Endothelial cell of umbilical vein (primary cell): Measurements from ENCODE around the gene ZDHHC3. TPM values are rescaled to one million over a fixed set of nuclear protein-coding genes. Genes with fewer than 3 reads are reported as not detected.

ENCODE experiments used
- Bru-seq: library from RNA; stranded (reverse); fragments of 400-500 nt; gene quantifications from one replicate; lab custom pipeline; 2021; lab: Mats Ljungman, UMichigan
- BruChase-seq, 2 experiments: library from RNA; stranded (reverse); fragments of 400-500 nt; gene quantifications; one replicate each; lab custom pipeline; 2021; lab: Mats Ljungman, UMichigan
- BruUV-seq: library from RNA; stranded (reverse); fragments of 400-500 nt; replicated peaks from 2 replicates; lab custom pipeline; 2021; lab: Mats Ljungman, UMichigan
- CTCF ChIA-PET: fragments of 300-600, 350-600 bp; sonication (Branson Sonifier 250); formaldehyde crosslinking; loops from one replicate; lab custom pipeline; 2021; ENCODE audit warnings: antibody characterized with exemption, inconsistent platforms; lab: Charles Lee
- POLR2A ChIA-PET: fragments of 300-600, 350-600 bp; sonication (Branson Sonifier 250); formaldehyde crosslinking; loops from one replicate; lab custom pipeline; 2021; ENCODE audit warnings: antibody characterized with exemption, inconsistent platforms; lab: Charles Lee
- DNase-seq: peaks from one replicate; pipeline ENCODE4 v3.0.0-alpha.2; 2011; ENCODE audit warnings: low read depth, low spot score
- FAIRE-seq: peaks from 2 replicates; lab custom pipeline; 2011; peaks lifted over from hg19 to GRCh38; lab: Jason Lieb, UNC
- H2AFZ ChIP-seq: 2 replicates; pipeline ENCODE4 v1.6.0; 2012; ENCODE audit warnings: low read depth, low read length, control low read depth, inconsistent platforms
- H3K27ac ChIP-seq: 2 replicates; pipeline ENCODE4 v1.5.1; 2011; ENCODE audit warnings: low read depth, mild to moderate bottlenecking, control low read depth, low read length, moderate library complexity; ENCODE audit not compliant: insufficient read depth
- H3K27me3 ChIP-seq, 2 experiments: 2 replicates each; pipeline versions ENCODE4 v1.6.0 to v1.6.1; 2011; ENCODE audit warnings: low read length in 2 of 2, mixed read lengths in 1 of 2; ENCODE audit not compliant: control insufficient read depth in 2 of 2, insufficient read depth in 2 of 2
- H3K36me3 ChIP-seq, 2 experiments: 2 replicates in 1 of 2; 3 replicates in 1 of 2; pipeline ENCODE4 v1.5.1; 2011; ENCODE audit warnings: low read length in 2 of 2, mild to moderate bottlenecking in 1 of 2, moderate library complexity in 1 of 2; ENCODE audit not compliant: control insufficient read depth in 2 of 2, insufficient read depth in 2 of 2; ENCODE audit errors: extremely low read depth in 1 of 2
- H3K4me1 ChIP-seq: 3 replicates; pipeline ENCODE4 v1.5.1; 2011; ENCODE audit warnings: mild to moderate bottlenecking, low read length; ENCODE audit not compliant: control insufficient read depth, insufficient read depth; ENCODE audit errors: extremely low read depth
- H3K4me2 ChIP-seq: 2 replicates; pipeline ENCODE4 v1.6.1; 2011; ENCODE audit warnings: low read length, control low read depth, mixed read lengths; ENCODE audit not compliant: insufficient read depth
- H3K4me3 ChIP-seq, 3 experiments: fragments of 200-600 bp in 1 of 3; sonication (generic), shearing (Covaris generic) in 1 of 3; replicated peaks in 1 of 3; 2 replicates each; pipeline ENCODE4 v1.5.1; 2011 to 2016; ENCODE audit warnings: control low read depth in 3 of 3, low read length in 3 of 3, mild to moderate bottlenecking in 2 of 3, inconsistent platforms in 1 of 3, low read depth in 1 of 3, moderate library complexity in 1 of 3; ENCODE audit not compliant: insufficient read depth in 1 of 3
- H3K79me2 ChIP-seq: 2 replicates; pipeline ENCODE4 v1.6.0; 2012; ENCODE audit warnings: low read length, inconsistent platforms; ENCODE audit not compliant: control insufficient read depth, insufficient read depth
- H3K9ac ChIP-seq: replicated peaks from 2 replicates; pipeline ENCODE3; 2011; ENCODE audit warnings: low read length, control low read depth; ENCODE audit not compliant: insufficient read depth; ENCODE audit errors: extremely low read depth
- H3K9me1 ChIP-seq: replicated peaks from 3 replicates; pipeline ENCODE4 v1.6.0; 2011; ENCODE audit warnings: mild to moderate bottlenecking, low read length; ENCODE audit not compliant: control insufficient read depth, insufficient read depth; ENCODE audit errors: extremely low read depth
- H3K9me3 ChIP-seq: replicated peaks from 2 replicates; pipeline ENCODE4 v1.5.1; 2012; ENCODE audit warnings: low read length, inconsistent platforms; ENCODE audit not compliant: control insufficient read depth, insufficient read depth
- H4K20me1 ChIP-seq: replicated peaks from 2 replicates; pipeline ENCODE3; 2011; ENCODE audit warnings: mild to moderate bottlenecking, low read length; ENCODE audit not compliant: control insufficient read depth, insufficient read depth; ENCODE audit errors: extremely low read depth
- EZH2 ChIP-seq: IDR thresholded peaks from 2 replicates; pipeline ENCODE4 v1.6.1; 2012; ENCODE audit warnings: borderline replicate concordance, low read depth, mild to moderate bottlenecking, moderate library complexity, low read length, inconsistent platforms; ENCODE audit not compliant: severe bottlenecking
- MYC ChIP-seq: IDR thresholded peaks from one replicate; pipeline ENCODE4 v1.6.1; 2011; ENCODE audit warnings: mild to moderate bottlenecking, low read depth, low read length
- POLR2A ChIP-seq: IDR thresholded peaks from 2 replicates; pipeline ENCODE4 v1.6.1; 2012; ENCODE audit warnings: low read depth, mild to moderate bottlenecking, control low read depth, low read length
- POLR2AphosphoS5 ChIP-seq: IDR thresholded peaks from 2 replicates; pipeline ENCODE4 v1.6.1; 2012; ENCODE audit warnings: low read depth, mild to moderate bottlenecking, control low read depth, low read length, moderate library complexity; ENCODE audit not compliant: insufficient read depth
- dilution Hi-C: fragments of 300-500 bp; cut with MboI; formaldehyde crosslinking; loops from one replicate; pipeline ENCODE4 v1.15.0; 2019; ENCODE audit warnings: low sequenced_read_pairs; ENCODE audit not compliant: extremely low pct_ligation_motif_present
- intact Hi-C: fragments of 100-400 bp; cut with micrococcal nuclease; formaldehyde crosslinking; loops from one replicate; pipeline ENCODE4 v1.10.0; 2022
- long read RNA-seq: library from polyadenylated mRNA; stranded (forward); transcript quantifications from one replicate; pipeline ENCODE4 v2.0.0, GENCODE V29; 2021
- polyA minus RNA-seq, 3 experiments: library from RNA; depleted of rRNA, polyadenylated mRNA; stranded (reverse); fragments of >200 nt; gene quantifications; 1 replicate in 1 of 3; 2 replicates in 2 of 3; pipeline ENCODE4 v1.2.3, GENCODE V29; 2011
- polyA plus RNA-seq, 4 experiments: library from polyadenylated mRNA; depleted of rRNA in 3 of 4; stranded (reverse) in 3 of 4; unstranded in 1 of 4; fragments of >200 nt; gene quantifications; 2 replicates each; pipeline versions ENCODE4 v1.2.1 to v1.2.3, GENCODE V29; 2011 to 2012; ENCODE audit warnings: missing spikeins in 1 of 4
- total RNA-seq: library from RNA; stranded (reverse); gene quantifications from 2 replicates; pipeline ENCODE4 v1.2.3, GENCODE V29; 2021
- TF ChIP-seq, protein P1 (sequence below): IDR thresholded peaks from 2 replicates; pipeline ENCODE4 v1.6.1; 2011; ENCODE audit not compliant: insufficient read depth, insufficient read length

ZDHHC3 gene, protein sequence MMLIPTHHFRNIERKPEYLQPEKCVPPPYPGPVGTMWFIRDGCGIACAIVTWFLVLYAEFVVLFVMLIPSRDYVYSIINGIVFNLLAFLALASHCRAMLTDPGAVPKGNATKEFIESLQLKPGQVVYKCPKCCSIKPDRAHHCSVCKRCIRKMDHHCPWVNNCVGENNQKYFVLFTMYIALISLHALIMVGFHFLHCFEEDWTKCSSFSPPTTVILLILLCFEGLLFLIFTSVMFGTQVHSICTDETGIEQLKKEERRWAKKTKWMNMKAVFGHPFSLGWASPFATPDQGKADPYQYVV
- total RNA-seq (62.4 and 62.7 TPM in 2 replicates), polyA plus RNA-seq (97.1 and 131 TPM in 2 replicates), polyA minus RNA-seq (263 and 303 TPM in 2 replicates), Bru-seq, nascent RNA (percentile 69 among the genes with signal in this experiment), BruChase-seq, experiment 1, labeled RNA remaining after a 6-hour chase (percentile 76 among the genes with signal in this experiment), BruChase-seq, experiment 2, labeled RNA remaining after a 2-hour chase (percentile 75 among the genes with signal in this experiment)
- polyA plus RNA-seq (2011; cell fraction: cytosol; rRNA removed), result 102 and 116 TPM in 2 replicates
- polyA plus RNA-seq (2011; cell fraction: nucleus; rRNA removed), result 95.9 and 110 TPM in 2 replicates
- polyA plus RNA-seq (2012), result 55.8 and 66.8 TPM in 2 replicates
- 51.7 TPM for polyA minus RNA-seq (2011; cell fraction: cytosol; rRNA and poly(A)+ RNA removed)
- 60.0 and 67.5 TPM in 2 replicates for polyA minus RNA-seq (2011; cell fraction: nucleus; rRNA and poly(A)+ RNA removed)
- long read RNA-seq, transcript ZDHHC3-205 (7 exons, 2,687 nt), result major isoform, 77 of 107 reads
- long read RNA-seq, transcript ZDHHC3-201 (8 exons, 3,101 nt), result minor isoform, 8 of 107 reads
- long read RNA-seq, partial matches to known transcripts, result 4 of 107 reads
- long read RNA-seq, other reads (novel, unspliced or antisense), result 18 of 107 reads

DNA sequence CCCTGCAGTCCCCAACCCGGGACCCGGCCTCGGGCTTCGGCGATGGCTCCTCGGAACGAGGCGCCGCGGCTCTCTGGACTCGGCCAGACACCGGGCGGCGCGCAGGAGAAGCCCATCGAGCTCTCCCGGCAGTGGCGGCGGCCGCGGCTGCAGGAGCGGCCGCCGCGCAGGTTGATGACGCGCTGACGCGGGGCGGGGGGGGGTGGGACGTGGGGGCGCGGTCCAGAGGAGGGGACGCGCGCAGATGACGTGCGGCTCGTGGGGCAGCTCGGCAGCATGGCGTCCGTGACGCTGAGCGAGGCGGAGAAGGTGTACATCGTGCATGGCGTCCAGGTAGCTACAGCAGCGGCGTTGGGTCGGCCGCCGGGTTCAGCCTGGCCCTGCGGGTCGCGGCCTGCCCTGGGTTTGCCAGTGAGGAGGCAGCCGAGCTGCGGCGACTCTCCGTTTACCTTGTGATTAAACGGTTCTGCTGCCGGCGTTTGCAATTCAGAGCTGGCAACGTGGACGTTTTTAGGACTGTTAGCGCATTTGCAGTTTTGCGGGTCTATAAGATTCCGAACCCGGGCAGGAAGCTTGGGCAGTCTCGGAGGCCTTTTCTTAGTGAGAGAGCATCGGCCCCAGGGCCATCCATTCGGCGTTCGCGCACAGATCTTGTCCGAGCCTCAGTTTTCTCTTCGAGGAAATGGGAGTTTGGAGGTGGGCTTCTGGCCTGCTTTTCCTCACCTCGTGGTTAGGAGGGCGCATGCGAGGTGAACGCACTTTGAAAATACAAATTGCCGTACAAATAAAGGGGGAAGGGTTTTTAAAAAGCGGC lies at the start of gene ZDHHC3, which contains the start of gene EXOSC7:
Gene ZDHHC3, minus strand, starts transcription at position 173 of the 814 bp plus-strand sequence. CDS start 16,738 bp downstream, outside the sequence.
Gene EXOSC7, plus strand, starts transcription at position 243 of the 814 bp plus-strand sequence. Its CDS starts 34 bp downstream, at position 277.
- Histone ChIP-seq H3K79me2 (peaks cover 76% of the 10 kb centered on the region), H3K27me3 (no peaks in the 10 kb centered on the region), H4K20me1 (no peaks in the 10 kb centered on the region), H3K36me3 (no peaks in the 10 kb centered on the region), H3K27ac (peak within 1 kb of the TSS; percentile 64), H3K9me1 (no peaks in the 10 kb centered on the region), H3K9ac (peak within 1 kb of the TSS; percentile 81), H3K4me1 (peaks cover 13% of the 10 kb centered on the region), H3K4me2 (peak within 1 kb of the TSS; percentile 85), H3K4me3 (peak within 1 kb of the TSS; percentile 86 to 99 (median 97)), H3K9me3 (no peaks in the 10 kb centered on the region), H2AFZ (peak within 1 kb of the TSS; percentile 76)
- BruUV-seq, result TSS peak; percentile 59
- TF ChIP-seq EZH2 (no peak), MYC (peak; percentile 90), POLR2A (peak; percentile 70), POLR2AphosphoS5 (peak; percentile 68)
- TF ChIP-seq, protein P1, sequence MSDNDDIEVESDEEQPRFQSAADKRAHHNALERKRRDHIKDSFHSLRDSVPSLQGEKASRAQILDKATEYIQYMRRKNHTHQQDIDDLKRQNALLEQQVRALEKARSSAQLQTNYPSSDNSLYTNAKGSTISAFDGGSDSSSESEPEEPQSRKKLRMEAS, result peak; percentile 68
- DNase-seq (peak; percentile 85), FAIRE-seq (peak; percentile 26)
- dilution Hi-C loops (no loop called here), intact Hi-C loops (loop anchor here (1.0 to 5.0 kb wide), 2 partner anchors 115 to 444 kb away; partner anchors contain the start of gene TMEM42)
- ChIA-PET POLR2A (interaction anchor here (0.6 to 0.7 kb wide), 4 partner anchors 16 to 246 kb away, joined by 3 to 4 read pairs (median 3); no protein-coding TSS in a partner anchor), CTCF (interaction anchor here (1.0 to 2.4 kb wide), 10 partner anchors 9 to 234 kb away, joined by 3 to 13 read pairs (median 5); no protein-coding TSS in a partner anchor)
